ENCODE measurements around the gene SLCO4A1.

Gene SLCO4A1

GRCh38 chr20:62606551-62607201 lies 35.6 kb upstream of the SLCO4A1 start:
- DNase-seq, result no peak

- no peak for DNase-seq
Measured at GRCh38 chr20:62607366-62608217, 34.7 kb upstream of the SLCO4A1 start.

GRCh38 chr20:62608218-62608565 lies 34.1 kb upstream of the SLCO4A1 start:
- no peak for DNase-seq

- DNase-seq, result no peak
Measured at GRCh38 chr20:62609279-62609720, 33.0 kb upstream of the SLCO4A1 start.

- no peak for DNase-seq
Measured at GRCh38 chr20:62609811-62610757, 32.2 kb upstream of the SLCO4A1 start.

GRCh38 chr20:62611012-62611411 lies 31.3 kb upstream of the SLCO4A1 start:
- DNase-seq, result no peak

GRCh38 chr20:62611819-62612218 lies 30.5 kb upstream of the SLCO4A1 start:
- DNase-seq, result no peak

- no peak for DNase-seq
Measured at GRCh38 chr20:62614085-62614960, 28.0 kb upstream of the SLCO4A1 start.

- DNase-seq, result no peak
Measured at GRCh38 chr20:62614961-62615680, 27.2 kb upstream of the SLCO4A1 start.

- no peak for DNase-seq
Measured at GRCh38 chr20:62615750-62616251, 26.5 kb upstream of the SLCO4A1 start.

GRCh38 chr20:62616728-62617621 lies 25.3 kb upstream of the SLCO4A1 start:
- no peak for DNase-seq

GRCh38 chr20:62617711-62618483 lies 24.4 kb upstream of the SLCO4A1 start:
- no peak for DNase-seq

- DNase-seq, result no peak
Measured at GRCh38 chr20:62618611-62619529, 23.4 kb upstream of the SLCO4A1 start.

GRCh38 chr20:62620625-62621024 lies 21.7 kb upstream of the SLCO4A1 start:
- DNase-seq, result no peak

GRCh38 chr20:62621251-62622110 lies 20.8 kb upstream of the SLCO4A1 start:
- no peak for DNase-seq

GRCh38 chr20:62622178-62622876 lies 20.0 kb upstream of the SLCO4A1 start:
- no peak for DNase-seq
